GM18868 (cell line): ENCODE results near the gene FARSA.
"Not testable (repeated sequence)": the region's sequence is repeated elsewhere in the genome, so short reads cannot be mapped to it uniquely, and the experiment has no call there.

Experiments used
- ATAC-seq: cut with Tn5 transposase; IDR thresholded peaks from one replicate; pipeline ENCODE4 v1.9.1; 2021; ENCODE audit warnings: mild to moderate bottlenecking, moderate library complexity; ENCODE audit not compliant: unreplicated experiment

Gene FARSA

DNA sequence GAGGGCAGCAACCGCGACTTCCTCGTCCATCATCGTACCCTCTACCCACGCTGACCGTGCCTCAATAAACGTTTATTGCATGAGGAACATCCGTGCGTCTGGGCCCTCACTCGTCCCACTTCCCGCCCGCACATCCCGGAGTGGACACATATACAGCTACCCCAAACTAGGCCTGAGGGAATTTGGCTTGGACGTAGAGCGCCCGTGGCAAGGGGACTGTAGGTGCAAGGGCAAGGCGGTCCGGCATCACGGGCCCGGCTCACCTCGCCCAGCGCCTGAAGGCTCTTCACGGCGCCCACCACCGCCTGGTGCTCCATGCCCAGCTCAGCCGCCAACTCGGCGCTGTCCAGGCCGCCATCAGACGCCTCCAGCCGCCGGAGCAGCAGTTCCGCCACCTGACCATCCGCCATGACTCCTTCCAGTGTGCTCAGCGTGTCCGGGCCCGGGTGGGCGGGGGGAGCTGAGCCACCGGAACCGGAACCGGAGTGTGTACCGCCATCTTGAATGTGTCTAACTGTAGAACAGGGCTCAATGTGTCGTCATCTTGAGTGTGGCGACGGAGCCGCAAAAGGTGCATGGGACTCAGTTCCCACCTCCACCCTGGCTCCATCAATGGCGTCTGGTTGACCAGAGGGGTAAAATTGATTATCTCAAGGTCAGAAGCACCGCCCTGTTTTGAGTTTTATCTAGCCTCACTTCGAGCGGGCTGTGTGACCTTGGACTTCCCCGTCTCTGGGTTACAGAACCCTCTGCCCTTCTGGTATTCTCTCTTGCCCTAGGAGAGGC is at the start of gene FARSA:
TSS of gene FARSA (minus strand) at position 425 of the 786 bp plus-strand sequence. CDS start at position 410, 15 bp downstream.
- peak; percentile 45 for ATAC-seq

DNA sequence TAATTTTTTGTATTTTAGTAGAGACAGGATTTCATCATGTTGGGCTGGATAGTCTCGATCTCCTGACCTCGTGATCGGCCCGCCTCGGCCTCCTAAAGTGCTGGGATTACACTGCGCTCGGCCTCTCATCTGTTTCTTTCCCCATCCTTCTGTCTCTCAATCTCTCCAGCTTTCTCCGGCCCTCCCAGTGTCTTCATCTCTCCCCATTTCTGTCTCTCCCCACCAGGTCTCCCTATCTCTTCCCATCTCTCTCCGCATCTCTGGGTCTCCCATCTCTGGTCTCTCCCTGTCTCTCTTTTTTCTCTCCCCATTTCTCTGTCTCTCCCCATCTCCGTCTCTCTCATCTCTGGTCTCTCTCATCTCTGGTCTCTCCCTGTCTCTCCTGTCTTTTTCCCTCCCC is 49.6 kb upstream of the FARSA start:
- ATAC-seq: no peak

DNA sequence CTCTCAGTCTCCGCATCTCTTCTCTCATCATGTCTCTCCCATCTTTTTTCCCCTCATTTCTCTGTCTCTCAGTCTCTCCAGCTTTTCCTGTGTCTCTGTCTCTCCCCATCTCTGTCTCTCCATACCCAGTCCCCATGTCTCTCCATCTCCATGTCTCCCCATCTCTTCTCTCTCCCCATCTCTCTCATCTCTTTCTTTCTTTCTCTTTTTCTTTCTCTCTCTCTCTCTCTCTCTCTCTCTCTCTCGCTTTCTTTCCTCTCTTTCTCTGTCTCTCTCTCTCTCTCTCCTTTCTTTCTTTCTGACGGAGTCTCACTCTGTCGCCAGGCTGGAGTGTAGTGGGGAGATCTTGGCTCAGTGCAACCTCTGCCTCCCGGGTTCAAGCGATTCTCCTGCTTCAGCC is 49.1 kb upstream of the FARSA start:
- no peak for ATAC-seq

DNA sequence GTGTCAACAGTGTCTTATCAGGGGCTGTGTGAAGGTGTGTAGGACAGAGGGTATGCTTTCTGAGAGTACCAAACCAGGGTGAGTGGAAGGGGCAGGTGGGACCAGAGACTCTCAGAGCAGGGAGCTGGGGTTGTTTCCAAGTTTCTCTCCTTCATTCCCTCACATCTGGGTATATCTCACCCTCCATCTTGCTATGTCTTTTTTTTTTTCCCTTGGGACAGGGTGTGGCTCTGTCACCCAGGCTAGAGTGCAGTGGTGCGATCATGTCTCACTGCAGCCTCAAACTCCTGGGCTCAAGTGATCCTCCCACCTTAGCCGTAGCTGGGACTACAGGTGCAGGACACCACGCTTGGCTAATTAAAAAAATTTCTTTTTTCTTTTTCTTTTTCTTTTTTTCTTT is 46.5 kb upstream of the FARSA start:
- ATAC-seq: no peak

DNA sequence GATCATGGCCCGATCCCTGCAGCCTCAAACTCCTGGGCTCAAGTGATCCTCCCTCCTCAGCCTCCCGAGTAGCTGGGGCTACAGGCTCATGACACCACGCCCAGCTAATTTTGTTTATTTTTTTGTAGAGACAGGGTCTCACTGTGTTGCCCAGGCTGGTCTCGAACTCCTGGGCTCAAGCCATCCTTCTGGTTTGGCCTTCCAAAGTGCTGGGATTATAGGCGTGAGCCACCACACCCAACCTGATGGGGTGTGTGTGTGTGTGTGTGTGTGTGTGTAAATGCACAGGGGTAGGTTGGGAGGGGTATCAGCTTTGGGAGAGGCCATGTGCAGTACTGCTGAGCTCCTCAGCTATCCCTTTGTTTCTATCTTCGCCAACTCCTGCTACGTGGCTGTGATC is 42.6 kb upstream of the FARSA start:
- ATAC-seq: not testable (repeated sequence)

DNA sequence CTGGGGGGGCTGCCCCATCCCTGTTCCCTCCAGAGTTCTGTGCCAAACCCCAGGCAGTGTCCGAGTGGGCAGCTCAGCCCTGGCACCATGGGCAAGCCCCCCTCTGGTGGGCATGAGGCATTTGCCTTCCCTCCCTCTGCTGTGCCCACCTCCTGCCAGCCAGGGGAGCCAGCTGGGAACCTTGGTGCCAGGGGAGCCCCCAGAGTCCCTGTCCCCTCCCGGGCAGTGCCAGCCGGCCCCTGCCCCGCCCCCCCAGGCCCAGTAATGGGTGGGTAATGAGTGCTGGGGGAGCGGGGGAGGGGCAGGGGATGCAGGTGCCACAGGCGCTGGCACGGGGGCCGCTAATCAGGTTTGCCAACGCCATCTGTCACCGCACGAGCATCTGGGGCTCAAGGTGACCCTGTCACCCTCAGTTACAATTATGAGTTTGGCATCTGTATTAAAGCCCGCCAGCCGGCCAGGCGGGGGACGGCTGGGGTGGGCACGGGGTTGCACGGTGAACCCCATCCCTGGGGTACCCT is 41.8 kb upstream of the FARSA start:
- no peak for ATAC-seq

DNA sequence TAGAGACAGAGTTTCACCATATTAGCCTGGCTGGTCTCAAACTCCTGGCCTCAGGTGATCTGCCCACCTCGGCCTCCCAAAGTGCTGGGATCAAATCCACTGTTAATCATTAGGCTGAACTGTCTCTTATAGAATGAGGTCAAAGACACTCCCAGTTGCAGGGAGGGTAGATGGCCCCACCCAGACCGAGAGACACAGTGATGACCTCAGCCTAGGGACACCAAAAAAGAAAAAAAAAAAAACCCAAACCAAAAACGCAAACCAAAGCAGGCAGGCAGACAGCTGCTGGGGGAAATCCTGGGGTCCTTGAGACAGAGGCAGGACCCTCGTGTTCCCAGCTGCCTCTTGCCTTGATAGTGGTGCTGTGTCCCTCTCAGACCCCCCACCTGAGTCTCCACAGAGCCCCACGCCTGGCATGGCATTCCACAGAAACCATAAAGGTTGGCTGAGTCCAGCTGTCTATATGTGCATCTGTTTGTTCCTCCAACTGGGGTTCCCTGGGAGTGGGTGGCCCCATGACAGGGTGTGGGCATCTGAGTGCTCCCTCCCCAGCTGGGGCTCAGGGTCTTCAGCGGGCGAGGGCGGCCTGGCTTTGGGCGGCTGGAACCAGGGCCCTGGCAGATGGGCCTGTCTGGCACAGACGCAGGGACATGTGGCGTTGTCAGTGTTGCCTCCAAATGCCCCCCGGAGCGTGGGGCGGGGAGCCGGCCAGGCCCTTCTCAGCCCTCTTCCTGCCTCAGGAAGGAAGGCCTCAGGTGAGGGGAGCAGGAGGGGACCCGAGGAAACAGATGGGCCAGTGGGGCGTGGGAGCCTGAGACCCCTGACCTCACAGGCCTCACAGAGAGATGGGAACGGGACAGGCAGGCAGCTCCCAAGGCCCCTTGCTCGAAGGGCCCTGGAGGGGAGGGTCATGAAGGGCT is 41.0 kb upstream of the FARSA start:
- ATAC-seq: no peak

DNA sequence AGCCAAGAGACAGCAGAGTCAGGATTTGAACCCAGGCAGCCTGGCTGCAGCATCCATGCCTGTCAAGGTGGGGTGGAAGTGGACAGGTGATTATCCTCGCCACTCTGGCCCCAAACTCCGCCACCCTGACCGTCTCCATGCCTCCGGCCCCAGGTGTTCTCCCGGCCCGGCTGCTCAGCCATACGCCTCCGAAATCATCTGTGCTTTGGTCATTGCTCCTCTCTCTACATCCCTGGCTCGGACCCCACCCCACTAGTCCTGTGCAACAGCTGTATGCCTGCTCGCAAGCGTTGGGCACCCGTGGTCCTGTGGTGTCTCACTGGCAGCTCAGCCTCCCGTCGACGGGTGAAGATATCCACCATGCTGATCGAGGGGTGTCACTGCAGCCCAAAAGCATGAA is 39.7 kb upstream of the FARSA start:
- ATAC-seq: no peak

DNA sequence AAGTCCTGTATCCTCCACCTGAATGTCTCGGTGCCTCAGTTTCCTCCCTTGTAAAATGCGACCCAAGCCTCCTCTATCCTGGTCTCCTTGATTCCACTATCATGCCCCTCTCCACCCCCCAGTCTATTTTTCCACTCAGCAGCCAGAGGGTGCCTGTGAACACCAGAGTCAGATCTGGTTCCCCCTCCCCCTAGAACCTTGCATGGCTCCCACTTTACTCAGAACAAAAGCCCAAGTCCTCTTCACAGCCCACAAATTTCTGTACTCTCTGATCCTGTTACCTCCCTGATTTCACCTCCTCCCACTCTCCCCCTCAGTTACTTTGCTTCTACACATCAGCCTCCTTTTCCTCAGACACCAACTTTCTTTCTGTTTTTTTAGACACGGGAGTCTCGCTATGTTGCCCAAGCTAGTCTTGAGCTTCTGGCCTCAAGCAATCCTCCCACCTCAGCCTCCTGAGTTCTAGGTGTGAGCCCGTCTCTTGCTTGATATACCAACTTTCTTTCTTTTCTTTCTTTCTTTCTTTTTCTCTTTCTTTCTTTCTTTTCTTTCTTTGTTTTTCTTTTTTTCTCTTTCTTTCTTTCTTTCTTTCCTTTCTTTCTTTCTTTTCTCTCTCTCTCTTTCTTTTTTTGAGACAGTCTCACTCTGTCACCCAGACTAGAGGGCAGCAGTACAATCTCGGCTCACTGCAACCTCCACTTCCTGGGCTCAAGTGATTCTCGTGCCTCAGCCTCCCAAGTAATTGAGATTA is 36.7 kb upstream of the FARSA start:
- ATAC-seq: no peak

DNA sequence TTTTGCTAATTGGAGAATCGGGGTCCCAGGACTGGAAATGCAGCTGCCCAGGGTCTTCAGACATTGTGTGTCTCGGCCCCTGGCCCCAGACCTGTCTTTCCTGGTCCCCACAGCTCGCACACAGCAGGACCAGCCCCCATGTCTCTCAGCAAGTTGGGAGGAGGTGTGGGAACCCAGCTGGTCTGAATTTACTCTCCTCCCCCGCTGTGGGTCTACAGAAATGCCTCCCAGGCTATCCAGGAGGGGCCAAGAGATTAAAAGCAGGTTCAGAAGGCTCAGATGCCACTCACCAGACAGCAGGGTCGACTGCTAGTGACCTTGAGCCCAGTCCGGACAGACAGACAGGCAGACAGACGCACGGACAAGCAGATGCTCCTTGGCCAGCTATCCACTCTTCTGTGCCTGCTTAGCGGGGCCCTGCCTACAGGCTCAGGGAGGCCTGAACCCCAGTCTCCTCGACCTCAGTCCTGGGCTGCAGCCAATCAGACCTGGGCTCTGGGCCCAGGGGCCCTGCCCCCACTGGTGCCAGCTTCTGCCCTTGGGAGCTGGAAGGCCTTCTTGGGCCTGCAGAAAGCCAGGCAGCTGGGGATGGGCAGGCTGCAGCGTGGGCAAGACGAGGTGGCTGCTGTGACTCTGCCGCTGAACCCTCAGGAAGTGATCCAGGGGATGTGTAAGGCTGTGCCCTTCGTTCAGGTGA is 35.9 kb upstream of the FARSA start, which contains the start of gene DAND5:
TSS of gene DAND5 (plus strand) at position 285 of the 697 bp plus-strand sequence. CDS start at position 370, 85 bp downstream.
- ATAC-seq: no peak

DNA sequence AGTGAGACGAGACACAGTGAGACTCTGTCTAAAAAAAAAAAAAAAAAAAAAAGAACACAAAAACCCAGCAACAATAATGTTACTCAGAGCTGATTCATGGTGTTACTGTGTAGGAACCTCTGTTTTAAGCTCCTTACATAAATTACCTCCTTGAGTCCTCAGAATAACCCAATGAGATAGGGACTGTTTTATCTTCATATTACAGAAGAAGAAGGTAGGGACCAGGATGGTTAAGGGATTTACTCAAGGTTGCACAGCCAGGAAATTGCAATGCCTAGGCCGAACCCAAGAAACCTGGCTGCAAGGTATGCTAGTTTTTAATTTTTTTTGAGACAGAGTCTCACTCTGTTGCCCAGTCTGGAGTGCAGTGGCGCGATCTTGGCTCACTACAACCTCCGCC is 34.4 kb upstream of the FARSA start:
- ATAC-seq: no peak

DNA sequence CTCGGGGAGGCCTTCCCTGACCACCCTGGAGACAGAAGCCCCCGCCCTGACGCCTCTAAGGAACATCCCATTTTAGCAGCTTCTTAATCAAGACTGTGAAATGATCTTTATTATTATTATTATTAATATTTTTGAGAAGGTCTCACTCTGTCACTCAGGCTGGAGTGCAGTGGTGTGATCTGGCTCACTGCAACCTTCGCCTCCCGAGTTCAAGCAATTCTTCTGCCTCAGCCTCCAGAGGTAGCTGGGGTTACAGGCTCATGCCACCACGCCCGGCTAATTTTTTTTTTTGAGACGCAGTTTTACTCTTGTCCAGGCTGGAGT is 32.3 kb upstream of the FARSA start:
- no peak for ATAC-seq

DNA sequence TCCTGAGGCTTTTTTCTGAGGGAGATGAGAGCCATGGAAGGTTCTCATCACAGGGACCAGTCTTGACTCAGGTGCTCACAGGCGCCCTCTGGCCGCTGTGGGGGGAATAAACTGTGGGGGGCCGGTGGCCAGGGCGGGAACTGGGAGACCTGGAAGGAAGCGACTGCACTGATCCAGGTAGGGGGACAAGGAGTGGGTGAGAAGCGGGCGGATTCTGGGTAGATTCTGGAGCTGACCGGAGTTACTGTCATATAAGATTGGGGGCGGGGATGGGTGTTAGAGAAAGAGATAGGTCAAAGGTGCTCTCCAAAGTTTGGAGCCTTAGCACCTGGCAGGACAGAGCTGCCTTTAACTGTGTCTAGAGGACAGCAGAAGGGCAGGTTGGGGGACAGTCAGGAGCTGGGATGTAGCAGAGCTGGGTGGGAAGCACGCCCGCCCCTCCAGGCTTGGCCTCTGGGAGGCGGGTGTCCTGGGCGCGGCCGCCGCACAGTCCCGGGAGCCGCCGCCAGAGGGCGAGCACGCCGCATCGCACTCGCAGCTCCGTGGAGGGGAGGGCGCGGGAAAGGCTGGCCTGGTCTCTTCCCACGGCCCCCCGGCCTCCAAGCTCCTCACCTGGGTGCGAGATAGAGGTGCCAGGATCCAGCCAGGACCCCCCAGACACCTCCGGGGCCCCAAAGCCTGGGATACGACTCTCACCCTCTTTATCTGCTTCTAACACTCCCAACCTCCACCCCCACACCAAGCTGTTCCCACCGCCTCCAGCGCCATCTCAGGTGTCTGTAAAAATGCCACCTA is 31.7 kb upstream of the FARSA start:
- ATAC-seq: peak; percentile 64

DNA sequence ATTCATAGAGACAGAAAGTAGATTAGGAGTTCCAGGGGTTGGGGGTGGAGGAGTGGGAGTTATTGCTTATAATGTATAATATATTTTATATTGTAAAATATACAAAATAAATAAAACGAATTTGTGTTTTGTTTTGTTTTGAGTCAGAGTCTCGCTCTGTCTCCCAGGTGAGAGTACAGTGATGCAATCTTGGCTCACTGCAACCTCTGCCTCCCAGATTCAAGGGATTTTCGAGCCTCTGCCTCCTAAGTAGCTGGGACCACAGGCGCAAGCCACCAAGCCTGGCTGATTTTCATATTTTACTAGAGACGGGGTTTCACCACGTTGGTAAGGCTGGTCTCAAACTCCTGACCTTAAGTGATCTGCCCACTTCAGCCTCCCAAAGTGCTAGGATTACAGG is 26.0 kb upstream of the FARSA start:
- no peak for ATAC-seq

DNA sequence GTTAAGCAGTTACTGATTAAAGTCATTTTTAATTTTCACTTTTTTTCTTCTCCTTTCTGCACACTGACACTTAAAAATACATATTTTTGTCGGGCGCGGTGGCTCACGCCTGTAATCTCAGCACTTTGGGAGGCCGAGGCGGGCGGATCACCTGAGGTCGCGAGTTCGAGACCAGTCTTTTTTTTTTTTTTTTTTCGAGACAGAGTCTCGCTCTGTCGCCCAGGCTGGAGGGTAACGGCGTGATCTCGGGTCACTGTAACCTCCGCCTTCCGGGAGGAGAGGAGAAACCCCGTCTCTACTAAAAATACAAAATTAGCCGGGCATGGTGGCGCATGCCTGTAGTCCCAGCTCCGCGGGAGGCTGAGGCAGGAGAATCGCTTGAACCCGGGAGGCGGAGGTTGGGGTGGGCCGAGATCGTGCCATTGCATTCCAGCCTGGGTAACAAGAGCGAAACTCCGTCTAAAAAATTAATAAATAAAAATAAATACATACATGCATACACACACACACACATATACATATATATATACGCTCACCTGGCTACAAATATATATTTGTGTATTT is 24.0 kb upstream of the FARSA start:
- not testable (repeated sequence) for ATAC-seq

DNA sequence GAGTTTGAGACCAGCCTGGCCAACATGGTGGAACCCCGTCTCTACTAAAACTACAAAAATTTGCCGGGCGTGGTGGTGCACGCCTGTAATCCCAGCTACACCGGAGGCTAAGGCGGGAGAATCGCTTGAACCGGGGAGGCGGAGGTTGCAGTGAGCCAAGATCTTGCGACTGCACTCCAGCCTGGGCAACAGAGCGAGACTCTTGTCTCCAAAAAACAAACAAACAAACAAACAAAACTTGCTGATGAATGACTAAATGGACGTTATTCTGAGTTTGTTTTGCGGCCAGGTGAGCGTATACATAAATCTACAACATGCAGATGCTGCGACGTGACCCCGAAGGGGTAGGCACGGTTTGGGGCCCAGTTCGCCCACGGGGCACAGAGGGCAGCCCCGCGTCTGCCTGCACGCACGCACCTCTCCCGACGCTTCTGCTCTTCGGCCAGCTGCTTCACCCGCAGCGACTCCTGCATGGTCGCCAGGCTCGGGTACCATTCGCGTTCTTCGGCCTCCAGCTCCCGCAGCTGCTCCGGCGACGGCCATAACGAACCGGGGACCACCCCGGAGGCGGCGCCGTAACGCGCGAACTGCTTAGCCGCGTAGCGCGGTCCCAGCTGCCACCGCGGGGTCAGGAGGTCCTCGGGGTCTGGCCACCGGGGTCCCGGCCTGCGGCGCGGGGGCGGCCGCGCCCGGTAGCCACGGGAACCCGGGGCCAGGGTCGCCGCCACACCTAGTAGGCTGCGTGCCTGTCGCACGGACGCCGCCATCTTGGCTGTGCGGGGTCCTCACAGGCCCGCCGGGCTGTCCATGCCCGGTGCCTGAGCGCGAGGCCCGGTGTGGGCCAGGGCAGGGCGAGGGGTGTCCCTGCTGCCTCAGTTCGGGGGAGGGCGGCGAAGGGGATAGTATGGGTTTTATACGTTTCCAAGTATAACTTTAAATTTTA is 23.2 kb upstream of the FARSA start, which contains the start of gene GADD45GIP1:
TSS of gene GADD45GIP1 (minus strand) at position 778 of the 943 bp plus-strand sequence. CDS start at position 767, 11 bp downstream.
- ATAC-seq: peak; percentile 51

DNA sequence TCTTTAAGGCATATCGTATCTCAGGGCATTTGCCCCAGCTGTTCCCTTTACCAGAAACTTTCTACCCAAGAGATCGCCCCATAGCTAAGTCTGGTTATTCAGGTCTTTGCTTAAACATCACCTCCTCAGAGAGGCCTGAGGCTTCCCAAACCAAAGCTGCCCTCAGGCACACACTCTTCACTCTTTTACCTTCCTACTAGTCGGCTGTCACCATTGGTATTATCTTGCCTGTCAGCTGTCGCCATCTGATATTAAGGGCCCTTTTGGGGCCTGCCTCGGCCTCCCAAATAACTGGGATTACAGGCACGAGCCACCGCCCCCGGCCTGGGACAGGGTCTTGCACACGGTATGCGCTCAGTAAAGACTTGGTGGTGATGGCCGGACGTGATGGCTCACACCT is 22.5 kb upstream of the FARSA start:
- no peak for ATAC-seq

DNA sequence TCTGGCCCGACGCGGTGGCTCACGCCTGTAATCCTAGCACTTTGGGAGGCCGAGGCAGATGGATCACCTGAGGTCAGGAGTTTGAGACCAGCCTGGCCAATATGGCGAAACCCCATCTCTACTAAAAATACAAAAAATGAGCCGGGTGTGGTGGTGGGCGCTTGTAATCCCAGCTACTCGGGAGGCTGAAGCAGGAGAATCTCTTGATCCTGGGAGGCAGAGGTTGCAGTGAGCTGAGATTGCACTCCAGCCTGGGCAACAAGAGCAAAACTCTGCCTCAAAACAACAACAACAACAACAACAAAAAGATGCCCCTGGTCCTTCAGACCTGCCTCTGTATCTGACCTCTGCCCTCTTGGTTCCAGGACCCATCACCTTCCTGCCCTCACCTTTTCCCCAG is 22.1 kb upstream of the FARSA start:
- ATAC-seq: not testable (repeated sequence)
